Activated CD8-positive, alpha-beta memory T cell treated with anti-CD3 and anti-CD28 coated beads, Interleukin-2, amount 10 ng/mL, durations not matched to agents 7 days and 5 days (primary cell): ENCODE measurements around the gene KIF6. TPM values are rescaled to one million over a fixed set of nuclear protein-coding genes. Genes with fewer than 3 reads are reported as not detected.
A peak's percentile ranks its signal among the peaks of the same experiment; 100 is the strongest.

Experiments
- ATAC-seq: fragments of 150-1000 bp; cut with Tn5 transposase; one replicate; pipeline ENCODE4 v1.10.0; 2021; ENCODE audit warnings: moderate library complexity
- CTCF ChIA-PET: fragments of 350-600 bp; sonication (Branson Sonifier 250); formaldehyde crosslinking; loops from one replicate; lab custom pipeline; 2021; ENCODE audit warnings: antibody characterized with exemption; lab: Charles Lee
- DNase-seq: peaks from one replicate; pipeline ENCODE4 v3.0.0-alpha.2; 2020
- H3K27ac Mint-ChIP-seq: one replicate; pipeline ENCODE4 v1.8.0; 2021; ENCODE audit warnings: mild to moderate bottlenecking, mixed read lengths
- H3K27me3 Mint-ChIP-seq: one replicate; pipeline ENCODE4 v1.8.0; 2021; ENCODE audit warnings: mixed read lengths
- H3K36me3 Mint-ChIP-seq: one replicate; pipeline ENCODE4 v1.8.0; 2021; ENCODE audit warnings: mild to moderate bottlenecking, mixed read lengths
- H3K4me1 Mint-ChIP-seq: one replicate; pipeline ENCODE4 v1.8.0; 2021; ENCODE audit warnings: mixed read lengths
- H3K4me3 Mint-ChIP-seq: one replicate; pipeline ENCODE4 v1.8.0; 2021; ENCODE audit warnings: mild to moderate bottlenecking, moderate library complexity, mixed read lengths
- H3K9me3 Mint-ChIP-seq: one replicate; pipeline ENCODE4 v1.8.0; 2022; ENCODE audit warnings: low read depth, mixed read lengths
- total RNA-seq, 2 experiments: library from RNA; stranded (reverse); gene quantifications; one replicate each; pipeline ENCODE4 v1.2.3, GENCODE V29; 2021

Gene KIF6
- total RNA-seq, 2 experiments from 2014 or later: not detected

- DNase-seq: no peak
- Mint-ChIP-seq H3K4me3 (no peak overlapping the region), H3K9me3 (no peaks in the 10 kb centered on the region), H3K4me1 (peaks cover 22% of the 10 kb centered on the region), H3K27me3 (peaks cover 28% of the 10 kb centered on the region), H3K36me3 (no peaks in the 10 kb centered on the region), H3K27ac (no peak overlapping the region)
- CTCF ChIA-PET: interaction anchor here (1.2 to 1.7 kb wide), 2 partner anchors 23 to 34 kb away, joined by 3 read pairs; no protein-coding TSS in a partner anchor
- no peak for ATAC-seq
Measured at GRCh38 chr6:39339096-39339867, 385.9 kb downstream of the KIF6 start.

GRCh38 chr6:39338397-39338796 lies 386.8 kb downstream of the KIF6 start:
- no peaks in the 10 kb centered on the region for H3K36me3 Mint-ChIP-seq
- no peak overlapping the region for H3K4me3 Mint-ChIP-seq

GRCh38 chr6:39335780-39336545 lies 389.2 kb downstream of the KIF6 start:
- peaks cover 53% of the 10 kb centered on the region for H3K27me3 Mint-ChIP-seq
- H3K36me3 Mint-ChIP-seq: no peaks in the 10 kb centered on the region
- CTCF ChIA-PET: interaction anchor here (0.7 to 0.9 kb wide), 2 partner anchors 26 kb away, joined by 3 read pairs; no protein-coding TSS in a partner anchor
- ATAC-seq: peak; percentile 73
- no peak overlapping the region for H3K27ac Mint-ChIP-seq
- H3K4me3 Mint-ChIP-seq: peak overlapping the region; percentile 17
- no peaks in the 10 kb centered on the region for H3K9me3 Mint-ChIP-seq
- peak; percentile 77 for DNase-seq
- peaks cover 18% of the 10 kb centered on the region for H3K4me1 Mint-ChIP-seq

More at GRCh38 chr6:39338397-39338796, 386.8 kb downstream of the KIF6 start:
- Mint-ChIP-seq H3K27ac (no peak overlapping the region), H3K27me3 (peaks cover 35% of the 10 kb centered on the region), H3K9me3 (no peaks in the 10 kb centered on the region), H3K4me1 (peaks cover 22% of the 10 kb centered on the region)
- ATAC-seq (no peak), DNase-seq (no peak)
- CTCF ChIA-PET: interaction anchor here (0.9 to 1.7 kb wide), 3 partner anchors 10 to 33 kb away, joined by 3 to 4 read pairs (median 3); no protein-coding TSS in a partner anchor

GRCh38 chr6:39333644-39334438 lies 391.4 kb downstream of the KIF6 start:
- H3K9me3 Mint-ChIP-seq: no peaks in the 10 kb centered on the region
- no peak for DNase-seq
- H3K36me3 Mint-ChIP-seq: no peaks in the 10 kb centered on the region
- peaks cover 18% of the 10 kb centered on the region for H3K4me1 Mint-ChIP-seq
- H3K4me3 Mint-ChIP-seq: no peak overlapping the region
- no peak for ATAC-seq
- H3K27me3 Mint-ChIP-seq: peaks cover 47% of the 10 kb centered on the region
- CTCF ChIA-PET: no interaction called here
- no peak overlapping the region for H3K27ac Mint-ChIP-seq

GRCh38 chr6:39330476-39330875 lies 394.7 kb downstream of the KIF6 start:
- CTCF ChIA-PET: no interaction called here
- H3K36me3 Mint-ChIP-seq: no peaks in the 10 kb centered on the region
- DNase-seq (no peak), ATAC-seq (no peak)
- no peaks in the 10 kb centered on the region for H3K4me1 Mint-ChIP-seq
- H3K4me3 Mint-ChIP-seq: no peak overlapping the region
- H3K27ac Mint-ChIP-seq: no peak overlapping the region
- no peaks in the 10 kb centered on the region for H3K9me3 Mint-ChIP-seq
- peaks cover 50% of the 10 kb centered on the region for H3K27me3 Mint-ChIP-seq

- Mint-ChIP-seq H3K4me1 (no peaks in the 10 kb centered on the region), H3K27ac (no peak overlapping the region), H3K36me3 (no peaks in the 10 kb centered on the region), H3K9me3 (no peaks in the 10 kb centered on the region), H3K4me3 (no peak overlapping the region), H3K27me3 (peaks cover 54% of the 10 kb centered on the region)
- DNase-seq (no peak), ATAC-seq (no peak)
- CTCF ChIA-PET: no interaction called here
Measured at GRCh38 chr6:39330057-39330456, 395.2 kb downstream of the KIF6 start.

- no peaks in the 10 kb centered on the region for H3K4me1 Mint-ChIP-seq
- no peaks in the 10 kb centered on the region for H3K9me3 Mint-ChIP-seq
- CTCF ChIA-PET: no interaction called here
- no peak for ATAC-seq
- DNase-seq: no peak
- no peaks in the 10 kb centered on the region for H3K36me3 Mint-ChIP-seq
- H3K4me3 Mint-ChIP-seq: no peak overlapping the region
- H3K27me3 Mint-ChIP-seq: peaks cover 49% of the 10 kb centered on the region
- H3K27ac Mint-ChIP-seq: no peak overlapping the region
Measured at GRCh38 chr6:39328066-39328465, 397.1 kb downstream of the KIF6 start.

- Mint-ChIP-seq H3K4me3 (no peak overlapping the region), H3K9me3 (no peaks in the 10 kb centered on the region), H3K4me1 (no peaks in the 10 kb centered on the region), H3K36me3 (no peaks in the 10 kb centered on the region), H3K27ac (no peak overlapping the region), H3K27me3 (peaks cover 44% of the 10 kb centered on the region)
- ATAC-seq: no peak
- no peak for DNase-seq
- CTCF ChIA-PET: no interaction called here
Measured at GRCh38 chr6:39327507-39327906, 397.7 kb downstream of the KIF6 start.

- Mint-ChIP-seq H3K27ac (no peak within 1 kb of the TSS), H3K9me3 (no peaks in the 10 kb centered on the region), H3K4me3 (no peak within 1 kb of the TSS), H3K27me3 (peaks cover 36% of the 10 kb centered on the region), H3K36me3 (no peaks in the 10 kb centered on the region), H3K4me1 (no peaks in the 10 kb centered on the region)
- ATAC-seq (no peak), DNase-seq (no peak)
- CTCF ChIA-PET: interaction anchor here (1.0 kb wide), 1 partner anchor 450 kb away, joined by 3 read pairs; no protein-coding TSS in a partner anchor
Measured at GRCh38 chr6:39322306-39322850, 402.8 kb downstream of the KIF6 start, which contains the start of gene KCNK16. Gene KCNK16, minus strand, starts transcription at chr6:39322702. Its CDS starts 162 bp downstream, at chr6:39322540.

- Mint-ChIP-seq H3K27ac (no peak overlapping the region), H3K4me3 (no peak overlapping the region), H3K27me3 (peaks cover 38% of the 10 kb centered on the region), H3K36me3 (no peaks in the 10 kb centered on the region), H3K4me1 (no peaks in the 10 kb centered on the region), H3K9me3 (no peaks in the 10 kb centered on the region)
- no peak for DNase-seq
- no peak for ATAC-seq
- CTCF ChIA-PET: interaction anchor here (1.0 kb wide), 1 partner anchor 450 kb away, joined by 3 read pairs; no protein-coding TSS in a partner anchor
Measured at GRCh38 chr6:39321761-39322160, 403.4 kb downstream of the KIF6 start.

GRCh38 chr6:39320363-39320984 lies 404.7 kb downstream of the KIF6 start:
- Mint-ChIP-seq H3K4me1 (no peaks in the 10 kb centered on the region), H3K9me3 (no peaks in the 10 kb centered on the region), H3K36me3 (no peaks in the 10 kb centered on the region), H3K27me3 (peaks cover 46% of the 10 kb centered on the region), H3K27ac (no peak overlapping the region), H3K4me3 (no peak overlapping the region)
- CTCF ChIA-PET: no interaction called here
- ATAC-seq (no peak), DNase-seq (no peak)

- H3K36me3 Mint-ChIP-seq: no peaks in the 10 kb centered on the region
Measured at GRCh38 chr6:39319621-39320362, 405.4 kb downstream of the KIF6 start.

More at GRCh38 chr6:39319621-39320362, 405.4 kb downstream of the KIF6 start:
- CTCF ChIA-PET: no interaction called here
- ATAC-seq: no peak
- no peak for DNase-seq
- Mint-ChIP-seq H3K27me3 (peaks cover 48% of the 10 kb centered on the region), H3K4me3 (no peak overlapping the region), H3K4me1 (no peaks in the 10 kb centered on the region), H3K27ac (no peak overlapping the region), H3K9me3 (no peaks in the 10 kb centered on the region)
